NCI-H2107 treated with DMSO at 0.1 percent for 48 hours (cell line): ENCODE data around the gene KCNK17.
"Not testable (repeated sequence)": the region's sequence is repeated elsewhere in the genome, so short reads cannot be mapped to it uniquely, and the experiment has no call there.

ENCODE experiments used
- DNase-seq: peaks from one replicate; lab custom pipeline; 2025; ENCODE audit not compliant: unreplicated experiment; lab: John Stamatoyannopoulos, UW

The KCNK17 gene

GRCh38 chr6:39302669-39303424 lies 11.4 kb downstream of the KCNK17 start:
- no peak for DNase-seq

- DNase-seq, result no peak
Observed at GRCh38 chr6:39302011-39302410, 12.2 kb downstream of the KCNK17 start.

- no peak for DNase-seq
Observed at GRCh38 chr6:39301606-39302005, 12.6 kb downstream of the KCNK17 start.

- no peak for DNase-seq
Observed at GRCh38 chr6:39300739-39301138, 13.5 kb downstream of the KCNK17 start.

GRCh38 chr6:39298061-39298460 lies 16.2 kb downstream of the KCNK17 start:
- no peak for DNase-seq

GRCh38 chr6:39296745-39297640 lies 17.2 kb downstream of the KCNK17 start:
- no peak for DNase-seq

- no peak for DNase-seq
Observed at GRCh38 chr6:39295611-39296011, 18.6 kb downstream of the KCNK17 start.

- no peak for DNase-seq
Observed at GRCh38 chr6:39294899-39295298, 19.3 kb downstream of the KCNK17 start.

- no peak for DNase-seq
Observed at GRCh38 chr6:39294133-39294532, 20.1 kb downstream of the KCNK17 start.

- no peak for DNase-seq
Observed at GRCh38 chr6:39292637-39293036, 21.6 kb downstream of the KCNK17 start.

GRCh38 chr6:39289490-39289889 lies 24.7 kb downstream of the KCNK17 start:
- no peak for DNase-seq

GRCh38 chr6:39287601-39288000 lies 26.6 kb downstream of the KCNK17 start:
- DNase-seq, result no peak

- not testable (repeated sequence) for DNase-seq
Observed at GRCh38 chr6:39286596-39286995, 27.6 kb downstream of the KCNK17 start.

- no peak for DNase-seq
Observed at GRCh38 chr6:39282774-39283173, 31.4 kb downstream of the KCNK17 start.

- no peak for DNase-seq
Observed at GRCh38 chr6:39281312-39281980, 32.8 kb downstream of the KCNK17 start.

- no peak for DNase-seq
Observed at GRCh38 chr6:39280247-39280731, 33.9 kb downstream of the KCNK17 start.

GRCh38 chr6:39279539-39279938 lies 34.7 kb downstream of the KCNK17 start:
- DNase-seq, result no peak

GRCh38 chr6:39276379-39276995 lies 37.7 kb downstream of the KCNK17 start:
- DNase-seq, result no peak

- DNase-seq, result no peak
Observed at GRCh38 chr6:39274903-39275302, 39.3 kb downstream of the KCNK17 start.

GRCh38 chr6:39274471-39274870 lies 39.7 kb downstream of the KCNK17 start:
- no peak for DNase-seq

GRCh38 chr6:39273406-39273821 lies 40.8 kb downstream of the KCNK17 start:
- DNase-seq, result no peak
